HG03442 (cell line): ENCODE data around the gene CCL22.
A peak's percentile ranks its signal among the peaks of the same experiment; 100 is the strongest.

Experiments used
- ATAC-seq: cut with Tn5 transposase; IDR thresholded peaks from one replicate; pipeline ENCODE4 v1.9.1; 2021; ENCODE audit warnings: mild to moderate bottlenecking, moderate library complexity; ENCODE audit not compliant: unreplicated experiment

Gene CCL22

GRCh38 chr16:57345666-57346204 lies 12.8 kb upstream of the CCL22 start:
- no peak for ATAC-seq

DNA sequence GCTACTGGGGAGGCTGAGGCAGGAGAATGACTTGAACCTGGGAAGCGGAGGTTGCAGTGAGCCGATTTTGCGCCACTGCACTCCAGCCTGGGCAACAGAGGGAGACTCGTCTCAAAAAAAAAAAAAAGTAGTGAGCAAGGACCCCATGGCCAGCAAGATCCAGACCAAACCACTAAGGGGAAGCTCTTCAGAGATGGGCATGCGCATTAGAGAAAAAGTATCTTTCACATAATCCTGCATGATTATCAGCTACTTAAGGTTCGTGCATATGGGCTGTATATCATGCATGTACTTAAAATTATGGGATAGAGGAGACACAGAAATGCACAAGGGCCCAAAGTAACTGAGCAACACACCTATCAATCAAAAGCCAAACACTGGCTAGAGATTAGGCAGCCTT lies 10.7 kb upstream of the CCL22 start:
- no peak for ATAC-seq

GRCh38 chr16:57348327-57348726 lies 10.3 kb upstream of the CCL22 start:
- ATAC-seq, result no peak

GRCh38 chr16:57349212-57350031 lies 9.2 kb upstream of the CCL22 start:
- ATAC-seq, result peak; percentile 84

DNA sequence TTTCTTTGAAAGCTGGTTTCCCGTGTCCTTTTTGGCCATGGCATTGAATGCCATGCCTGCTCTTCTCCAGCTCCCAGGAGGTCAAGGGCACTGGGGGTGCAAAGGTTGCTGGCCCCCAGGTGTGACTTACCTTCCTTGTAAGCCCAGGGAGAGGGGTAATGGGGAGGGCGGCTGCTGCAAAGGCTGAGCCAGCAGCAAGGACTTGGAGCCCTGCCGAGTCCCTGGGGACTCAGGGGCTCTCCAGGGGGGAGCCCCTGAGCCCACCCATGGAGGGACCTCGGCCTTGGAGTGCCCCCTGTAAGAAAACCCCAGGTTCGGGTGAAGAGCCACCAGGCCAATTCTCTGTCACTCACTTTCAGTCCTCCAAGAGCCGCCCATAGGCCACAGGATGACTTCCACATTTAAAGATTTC lies 5.9 kb upstream of the CCL22 start:
- no peak for ATAC-seq

DNA sequence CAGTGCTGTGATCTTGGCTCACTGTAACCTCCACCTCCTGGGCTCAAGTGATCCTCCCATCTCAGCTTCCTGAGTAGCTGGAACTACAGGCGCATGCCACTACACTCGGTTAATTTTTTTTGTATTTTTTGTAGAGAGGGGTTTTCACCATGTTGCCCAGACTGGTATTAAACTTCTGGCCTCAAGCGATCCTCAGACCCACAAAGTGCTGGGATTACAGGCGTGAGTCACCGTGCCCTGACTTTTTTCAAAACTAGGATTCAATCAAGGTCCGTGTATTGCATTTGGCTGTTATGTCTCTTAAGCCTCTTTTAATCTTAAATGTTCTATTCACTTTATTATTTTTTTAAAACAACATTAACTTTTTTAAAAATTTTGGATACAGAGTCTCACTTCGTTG lies 4.3 kb upstream of the CCL22 start:
- no peak for ATAC-seq

DNA sequence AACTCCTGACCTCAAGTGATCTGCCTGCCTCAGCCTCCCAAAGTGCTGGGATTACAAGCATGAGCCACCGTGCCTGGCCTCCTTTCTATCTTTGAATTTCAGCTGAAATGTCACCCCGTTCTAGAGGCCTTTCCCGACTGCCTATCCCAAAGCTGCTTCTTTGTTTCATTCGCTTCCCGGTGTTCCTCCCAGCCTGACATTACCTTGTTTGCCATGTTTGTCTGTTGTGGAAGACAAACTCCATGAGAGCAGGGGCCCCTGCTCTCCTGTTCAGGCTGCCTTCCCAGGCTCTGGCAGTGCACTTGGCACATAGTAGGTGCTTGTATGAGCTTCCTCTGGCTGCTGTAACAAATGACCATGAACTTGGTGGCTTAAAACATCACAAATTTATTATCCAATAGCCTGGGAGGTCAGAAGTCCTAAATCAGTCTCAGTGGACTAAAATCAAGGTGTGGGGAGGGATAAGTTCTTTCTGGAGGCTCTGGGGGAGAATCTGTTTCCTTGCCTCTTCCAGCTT lies 2.6 kb upstream of the CCL22 start:
- ATAC-seq, result no peak

GRCh38 chr16:57356547-57356946 lies 2.0 kb upstream of the CCL22 start:
- no peak for ATAC-seq

GRCh38 chr16:57357330-57358085 lies 1.1 kb upstream of the CCL22 start:
- no peak for ATAC-seq

- no peak for ATAC-seq
Observed at GRCh38 chr16:57358086-57358420, 530 bp upstream of the CCL22 start.

DNA sequence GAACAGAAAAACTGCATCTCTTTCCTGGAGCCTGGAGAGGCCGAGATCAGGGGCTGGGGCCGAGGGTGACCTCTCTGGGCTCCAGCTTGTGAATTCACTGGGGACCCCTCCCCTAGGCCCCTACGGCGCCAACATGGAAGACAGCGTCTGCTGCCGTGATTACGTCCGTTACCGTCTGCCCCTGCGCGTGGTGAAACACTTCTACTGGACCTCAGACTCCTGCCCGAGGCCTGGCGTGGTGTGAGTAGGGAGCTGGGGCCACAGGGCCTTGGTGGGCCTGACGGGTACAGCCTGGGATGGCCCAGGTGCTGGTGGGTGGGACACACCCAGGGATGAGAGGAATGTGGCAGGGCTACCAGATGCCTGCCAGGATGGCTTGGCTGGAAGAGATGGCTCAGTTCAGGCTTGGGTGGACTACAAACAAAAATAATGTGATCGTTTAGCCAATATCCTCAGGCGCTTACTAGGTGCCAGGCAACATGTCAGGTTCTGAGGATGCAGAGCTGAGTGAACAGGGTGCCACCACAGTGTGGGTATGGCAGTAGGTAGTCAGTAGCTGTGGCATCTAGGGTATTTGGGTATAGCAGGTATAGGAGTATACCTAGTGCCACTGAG lies 1.8 kb downstream of the CCL22 start:
- ATAC-seq, result no peak

DNA sequence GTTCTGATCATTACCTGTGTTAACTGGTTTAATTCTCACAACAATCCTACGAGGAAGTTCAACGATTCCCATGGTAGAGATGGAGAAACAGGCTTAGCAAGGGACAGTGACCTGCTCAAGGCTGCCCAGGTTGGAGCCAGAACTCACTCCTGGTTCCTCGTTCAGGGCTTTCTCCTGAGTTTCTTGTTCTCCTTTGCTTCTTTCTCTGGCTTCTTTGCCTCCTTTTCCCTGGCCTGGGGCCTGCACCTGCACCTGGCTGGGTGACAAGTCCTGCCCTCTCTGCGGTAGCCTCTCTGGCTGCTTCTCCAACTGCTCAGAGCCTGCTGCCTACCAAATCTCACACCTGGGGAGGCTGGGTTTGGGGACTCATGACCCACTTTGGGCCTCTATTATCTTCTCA lies 2.8 kb downstream of the CCL22 start:
- no peak for ATAC-seq

GRCh38 chr16:57364143-57364542 lies 5.6 kb downstream of the CCL22 start:
- ATAC-seq, result no peak

DNA sequence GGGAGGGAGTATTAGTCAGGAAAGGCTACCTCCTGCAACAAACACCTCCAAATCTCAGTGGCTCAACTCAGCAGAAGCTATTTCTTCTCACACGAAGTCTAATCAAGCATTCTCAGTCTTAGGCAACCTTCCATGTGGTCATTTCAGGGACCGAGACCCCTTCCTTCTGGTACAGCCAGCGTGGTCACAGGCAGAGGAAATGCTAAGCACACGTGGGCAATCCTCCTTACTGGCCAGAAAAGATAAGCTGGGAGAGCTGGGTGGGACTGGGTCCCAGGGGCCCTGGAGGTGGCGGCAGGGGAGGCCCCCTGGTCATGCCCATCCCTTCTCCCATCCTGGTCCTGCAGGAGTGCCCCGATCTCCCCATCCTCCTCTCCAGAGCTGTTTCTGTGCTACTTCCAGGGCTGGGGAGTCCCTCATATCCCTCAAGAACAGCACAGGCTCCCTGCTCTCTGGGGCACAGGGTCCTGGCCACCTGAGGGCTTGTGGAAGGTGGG lies 8.0 kb downstream of the CCL22 start:
- ATAC-seq, result no peak

GRCh38 chr16:57367116-57367752 lies 8.7 kb downstream of the CCL22 start:
- no peak for ATAC-seq

- no peak for ATAC-seq
Observed at GRCh38 chr16:57371494-57372371, 13.2 kb downstream of the CCL22 start.

- ATAC-seq, result no peak
Observed at GRCh38 chr16:57372372-57373116, 14.0 kb downstream of the CCL22 start, which contains the start of gene CX3CL1. CX3CL1 (plus strand) TSS chr16:57372490; CDS start chr16:57372569, 79 bp downstream.

DNA sequence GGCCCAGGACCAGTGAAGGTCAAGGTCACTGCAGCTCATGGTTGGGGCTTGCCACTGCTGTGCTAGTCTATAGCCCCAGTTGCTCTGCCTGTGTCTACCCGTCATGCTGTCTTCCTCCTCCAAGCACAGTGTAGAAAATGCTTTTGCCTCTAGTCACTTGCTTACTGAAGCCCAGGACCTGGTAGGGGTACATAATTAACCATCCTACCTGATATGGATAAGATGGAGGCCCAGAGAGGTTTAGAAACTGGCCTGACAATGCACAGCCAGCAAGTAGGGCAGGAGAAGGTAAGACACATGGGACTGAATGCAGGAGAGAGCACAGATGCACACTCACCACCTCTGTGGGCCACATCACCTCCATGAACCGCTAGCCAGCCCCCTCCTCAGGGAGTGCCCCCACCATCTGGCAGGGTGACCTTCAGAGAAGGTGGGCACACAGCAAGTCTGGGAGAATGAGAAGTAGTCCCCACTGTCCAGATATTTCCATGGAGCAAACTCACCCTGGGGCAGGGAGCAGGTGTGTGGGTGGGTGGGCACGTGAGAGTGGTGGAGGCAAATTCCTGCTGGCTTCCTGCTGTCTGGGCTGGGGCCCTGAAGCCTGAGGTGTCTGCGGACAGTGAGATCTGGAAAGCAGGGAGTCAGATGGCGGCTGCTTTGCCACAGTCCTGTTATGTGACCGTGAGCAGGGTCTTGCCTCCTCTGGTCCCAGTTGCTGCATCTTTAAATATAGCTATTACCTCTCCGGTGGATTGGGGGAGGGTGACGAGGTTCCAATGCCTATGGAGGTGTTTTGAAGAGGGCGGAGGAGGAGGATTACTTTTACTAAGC lies 14.7 kb downstream of the CCL22 start:
- ATAC-seq, result no peak
